Ishikawa (cell line): ENCODE results near the gene COL27A1.

Source experiments
- CEBPB ChIP-seq: IDR thresholded peaks from 2 replicates; pipeline ENCODE4 v1.6.1; 2012
- CREB1 ChIP-seq: IDR thresholded peaks from 2 replicates; pipeline ENCODE4 v1.6.1; 2012; ENCODE audit warnings: low read depth
- EGR1 ChIP-seq: IDR thresholded peaks from 2 replicates; pipeline ENCODE4 v1.6.1; 2012
- EP300 ChIP-seq: IDR thresholded peaks from 2 replicates; pipeline ENCODE4 v1.6.1; 2012; ENCODE audit warnings: borderline replicate concordance
- FOXM1 ChIP-seq: IDR thresholded peaks from 2 replicates; pipeline ENCODE4 v1.6.1; 2012; ENCODE audit warnings: low read depth, borderline replicate concordance
- MAX ChIP-seq: IDR thresholded peaks from 2 replicates; pipeline ENCODE4 v1.6.1; 2012
- NFIC ChIP-seq: IDR thresholded peaks from 2 replicates; pipeline ENCODE4 v1.6.1; 2012
- RAD21 ChIP-seq: IDR thresholded peaks from 2 replicates; pipeline ENCODE4 v1.6.1; 2012; ENCODE audit warnings: low read depth
- REST ChIP-seq: IDR thresholded peaks from 2 replicates; pipeline ENCODE4 v1.6.1; 2012; ENCODE audit warnings: low read depth, mild to moderate bottlenecking
- TAF1 ChIP-seq: IDR thresholded peaks from 2 replicates; pipeline ENCODE4 v1.6.1; 2012; ENCODE audit warnings: low read depth, mild to moderate bottlenecking
- TCF12 ChIP-seq: IDR thresholded peaks from 2 replicates; pipeline ENCODE4 v1.6.1; 2012; ENCODE audit warnings: low read depth
- TEAD4 ChIP-seq: IDR thresholded peaks from 2 replicates; pipeline ENCODE4 v1.6.1; 2012
- USF1 ChIP-seq: IDR thresholded peaks from 2 replicates; pipeline ENCODE4 v1.6.1; 2012
- YY1 ChIP-seq: IDR thresholded peaks from 2 replicates; pipeline ENCODE4 v1.6.1; 2012; ENCODE audit warnings: low read depth
- ZBTB7A ChIP-seq: IDR thresholded peaks from 2 replicates; pipeline ENCODE4 v1.6.1; 2012; ENCODE audit warnings: low read depth

Gene COL27A1

GRCh38 chr9:114237247-114237646 is 81.9 kb downstream of the COL27A1 start:
- no peak for TF ChIP-seq USF1
- no peak for TF ChIP-seq NFIC
- TF ChIP-seq TAF1 = no peak

- TF ChIP-seq USF1 (no peak), TEAD4 (no peak), ZBTB7A (no peak), CEBPB (no peak), EGR1 (no peak), CREB1 (no peak), YY1 (no peak)
Measured at GRCh38 chr9:114237781-114238180, 82.4 kb downstream of the COL27A1 start.

GRCh38 chr9:114238472-114238871 is 83.1 kb downstream of the COL27A1 start:
- TF ChIP-seq EGR1 (no peak), FOXM1 (no peak), TEAD4 (no peak), NFIC (no peak), USF1 (no peak), CREB1 (no peak), EP300 (no peak), YY1 (no peak), TCF12 (no peak), REST (no peak), MAX (no peak), ZBTB7A (no peak)

- TF ChIP-seq EP300 (no peak), MAX (no peak), RAD21 (peak; percentile 20; the same call in 1 of the 2 replicates), TEAD4 (no peak)
Measured at GRCh38 chr9:114238891-114239875, 83.8 kb downstream of the COL27A1 start.

GRCh38 chr9:114240216-114240615 is 84.9 kb downstream of the COL27A1 start:
- no peak for TF ChIP-seq EGR1
- no peak for TF ChIP-seq USF1
- TF ChIP-seq EP300 = no peak
- no peak for TF ChIP-seq YY1
- TF ChIP-seq TAF1 = no peak
- no peak for TF ChIP-seq MAX
- TF ChIP-seq NFIC = no peak
- TF ChIP-seq ZBTB7A = no peak
- TF ChIP-seq TEAD4 = no peak
- no peak for TF ChIP-seq CEBPB
- no peak for TF ChIP-seq RAD21
- no peak for TF ChIP-seq CREB1
- no peak for TF ChIP-seq FOXM1
- no peak for TF ChIP-seq TCF12
- no peak for TF ChIP-seq REST
